DMS 273 (cell line): Measurements from ENCODE around the gene SGCE.
A peak's percentile ranks its signal among the peaks of the same experiment; 100 is the strongest.

Source experiments
- DNase-seq: peaks from one replicate; lab custom pipeline; 2025; ENCODE audit not compliant: unreplicated experiment; lab: John Stamatoyannopoulos, UW

The SGCE gene

GRCh38 chr7:94630855-94631254, 25.1 kb downstream of the SGCE start:
- DNase-seq: no peak

- no peak for DNase-seq
Observed at GRCh38 chr7:94623820-94624219, 32.1 kb downstream of the SGCE start.

- DNase-seq: peak; percentile 37
Observed at GRCh38 chr7:94621120-94621519, 34.8 kb downstream of the SGCE start.

GRCh38 chr7:94620703-94621118, 35.2 kb downstream of the SGCE start:
- DNase-seq: peak; percentile 91

GRCh38 chr7:94618126-94618525, 37.8 kb downstream of the SGCE start:
- DNase-seq: no peak

- DNase-seq: no peak
Observed at GRCh38 chr7:94616855-94617254, 39.1 kb downstream of the SGCE start.

- no peak for DNase-seq
Observed at GRCh38 chr7:94615666-94616065, 40.3 kb downstream of the SGCE start.

GRCh38 chr7:94612661-94613060, 43.3 kb downstream of the SGCE start:
- no peak for DNase-seq

GRCh38 chr7:94612253-94612652, 43.7 kb downstream of the SGCE start:
- no peak for DNase-seq

- DNase-seq: no peak
Observed at GRCh38 chr7:94609561-94609960, 46.4 kb downstream of the SGCE start.

- no peak for DNase-seq
Observed at GRCh38 chr7:94605031-94605430, 50.9 kb downstream of the SGCE start.

- DNase-seq: no peak
Observed at GRCh38 chr7:94602181-94602580, 53.8 kb downstream of the SGCE start.

- no peak for DNase-seq
Observed at GRCh38 chr7:94600267-94600666, 55.7 kb downstream of the SGCE start.

GRCh38 chr7:94595717-94596116, 60.2 kb downstream of the SGCE start:
- no peak for DNase-seq

- no peak for DNase-seq
Observed at GRCh38 chr7:94594882-94595281, 61.1 kb downstream of the SGCE start.

- DNase-seq: no peak
Observed at GRCh38 chr7:94591176-94591575, 64.8 kb downstream of the SGCE start.

GRCh38 chr7:94590526-94591162, 65.3 kb downstream of the SGCE start:
- DNase-seq: no peak

GRCh38 chr7:94588075-94588474, 67.9 kb downstream of the SGCE start:
- DNase-seq: no peak

GRCh38 chr7:94584113-94584512, 71.8 kb downstream of the SGCE start:
- peak; percentile 7 for DNase-seq

- DNase-seq: peak; percentile 18
Observed at GRCh38 chr7:94580601-94581000, 75.3 kb downstream of the SGCE start.

GRCh38 chr7:94579470-94579869, 76.5 kb downstream of the SGCE start:
- DNase-seq: no peak

- peak; percentile 63 for DNase-seq
Observed at GRCh38 chr7:94578614-94579013, 77.3 kb downstream of the SGCE start.

- no peak for DNase-seq
Observed at GRCh38 chr7:94577357-94577756, 78.6 kb downstream of the SGCE start.
